HG03135 (cell line): ENCODE results near the gene CBLIF.
"Not testable (repeated sequence)": the region's sequence is repeated elsewhere in the genome, so short reads cannot be mapped to it uniquely, and the experiment has no call there.

ENCODE experiments used
- ATAC-seq: cut with Tn5 transposase; IDR thresholded peaks from one replicate; pipeline ENCODE4 v1.9.1; 2021; ENCODE audit warnings: mild to moderate bottlenecking, moderate library complexity; ENCODE audit not compliant: unreplicated experiment

CBLIF gene

GRCh38 chr11:59845399-59845798 lies at the start of gene CBLIF:
TSS of gene CBLIF (minus strand) at chr11:59845499. CDS start at chr11:59845453, 46 bp downstream.
- no peak for ATAC-seq

- no peak for ATAC-seq
Observed at GRCh38 chr11:59894616-59895015, 49.3 kb upstream of the CBLIF start.

- no peak for ATAC-seq
Observed at GRCh38 chr11:59891781-59892181, 46.5 kb upstream of the CBLIF start.

GRCh38 chr11:59887156-59887555 lies 41.9 kb upstream of the CBLIF start:
- ATAC-seq = not testable (repeated sequence)

- ATAC-seq = no peak
Observed at GRCh38 chr11:59883597-59883996, 38.3 kb upstream of the CBLIF start.

- ATAC-seq = no peak
Observed at GRCh38 chr11:59879567-59879966, 34.3 kb upstream of the CBLIF start.

GRCh38 chr11:59878575-59878974 lies 33.3 kb upstream of the CBLIF start, which contains the start of gene OOSP3:
TSS of gene OOSP3 (plus strand) at chr11:59878782. CDS start at chr11:59878809, 27 bp downstream.
- ATAC-seq = no peak

- no peak for ATAC-seq
Observed at GRCh38 chr11:59877784-59878183, 32.5 kb upstream of the CBLIF start.

- ATAC-seq = no peak
Observed at GRCh38 chr11:59877325-59877724, 32.0 kb upstream of the CBLIF start.

- no peak for ATAC-seq
Observed at GRCh38 chr11:59875856-59876519, 30.7 kb upstream of the CBLIF start.

GRCh38 chr11:59872076-59872475 lies 26.8 kb upstream of the CBLIF start:
- ATAC-seq = no peak

- no peak for ATAC-seq
Observed at GRCh38 chr11:59867946-59868345, 22.6 kb upstream of the CBLIF start.

- ATAC-seq = no peak
Observed at GRCh38 chr11:59866836-59867235, 21.5 kb upstream of the CBLIF start.

GRCh38 chr11:59866397-59866796 lies 21.1 kb upstream of the CBLIF start, which contains the start of gene TCN1:
TSS of gene TCN1 (minus strand) at chr11:59866487. CDS start at chr11:59866470, 17 bp downstream.
- no peak for ATAC-seq

- no peak for ATAC-seq
Observed at GRCh38 chr11:59865031-59865430, 19.7 kb upstream of the CBLIF start.

- ATAC-seq = no peak
Observed at GRCh38 chr11:59862252-59862651, 17.0 kb upstream of the CBLIF start.

- ATAC-seq = no peak
Observed at GRCh38 chr11:59859673-59860072, 14.4 kb upstream of the CBLIF start.

- no peak for ATAC-seq
Observed at GRCh38 chr11:59857439-59858434, 12.4 kb upstream of the CBLIF start.

GRCh38 chr11:59854871-59855270 lies 9.6 kb upstream of the CBLIF start:
- no peak for ATAC-seq

GRCh38 chr11:59851416-59851815 lies 6.1 kb upstream of the CBLIF start:
- ATAC-seq = not testable (repeated sequence)

GRCh38 chr11:59849551-59849950 lies 4.3 kb upstream of the CBLIF start:
- ATAC-seq = peak; percentile 12

GRCh38 chr11:59849129-59849528 lies 3.8 kb upstream of the CBLIF start:
- peak; percentile 78 for ATAC-seq
